Measurements from ENCODE around the gene SUDS3. TPM values are rescaled to one million over a fixed set of nuclear protein-coding genes. Genes with fewer than 3 reads are reported as not detected.

The SUDS3 gene
- total RNA-seq, 1 experiment from 2014 or later = 34.2 TPM

GRCh38 chr12:118357257-118358007 is 18.9 kb upstream of the SUDS3 start:
- peak; percentile 48 for DNase-seq (ENCODE audit: low spot score)

DNA sequence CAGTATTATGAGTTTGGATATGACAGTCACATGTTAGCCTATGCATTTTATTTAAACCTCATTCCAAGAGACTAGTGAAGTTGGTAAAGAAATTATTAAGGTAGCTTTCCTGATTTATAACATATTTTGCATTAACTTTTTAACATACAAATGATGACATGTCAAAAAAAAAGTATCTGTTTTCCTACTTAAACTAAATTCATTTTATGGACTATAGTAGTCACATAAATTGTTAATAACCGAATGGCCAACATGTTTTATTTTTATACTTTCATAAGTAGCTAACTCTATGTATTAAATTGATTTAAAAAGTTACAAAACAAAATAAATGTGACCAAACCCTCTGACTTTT is 18.4 kb upstream of the SUDS3 start:
- DNase-seq (ENCODE audit: low spot score) = no peak

DNA sequence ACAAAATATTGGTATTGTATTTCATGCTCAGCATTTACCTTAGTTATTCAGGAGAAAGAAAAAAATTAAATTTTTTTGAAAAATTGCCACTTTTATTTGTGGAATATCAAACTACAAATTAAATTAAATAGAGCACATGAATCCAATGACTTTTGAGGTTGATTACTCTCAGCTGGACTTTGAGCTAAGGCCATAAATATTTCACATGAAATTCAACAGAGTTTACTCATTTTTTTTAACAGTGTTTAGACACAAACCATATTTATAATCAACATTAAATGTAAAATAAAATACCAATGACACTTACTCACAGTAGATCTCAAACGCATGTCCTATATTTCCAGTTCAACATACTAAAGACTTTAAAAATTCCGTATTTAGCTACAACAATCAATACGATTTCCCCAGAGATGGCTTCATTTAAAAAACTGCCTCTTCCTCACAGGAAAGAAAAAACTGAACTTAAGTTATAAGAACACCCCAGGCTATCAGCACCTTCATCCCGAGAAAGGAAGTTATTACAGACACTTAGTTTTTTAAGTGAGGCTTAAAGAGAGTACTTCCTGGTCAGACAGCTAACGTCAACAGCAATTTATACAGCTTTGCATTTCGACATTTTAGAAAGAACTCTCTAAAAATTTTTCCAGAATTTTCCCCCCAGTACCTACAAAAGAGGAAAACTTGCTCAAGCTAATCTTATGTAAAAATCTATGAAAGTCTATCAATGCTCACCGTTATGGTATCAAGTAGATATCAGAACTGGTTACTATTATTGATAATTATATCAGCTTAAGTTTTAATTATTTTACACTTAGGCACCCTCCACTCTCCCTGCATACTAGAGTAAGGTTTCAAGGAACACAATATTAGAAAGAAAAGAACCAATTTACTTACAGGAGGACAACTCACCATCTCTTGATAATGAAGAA is 17.5 kb upstream of the SUDS3 start:
- DNase-seq (ENCODE audit: low spot score) = no peak

GRCh38 chr12:118359541-118359915 is 16.8 kb upstream of the SUDS3 start:
- DNase-seq (ENCODE audit: low spot score) = no peak

DNA sequence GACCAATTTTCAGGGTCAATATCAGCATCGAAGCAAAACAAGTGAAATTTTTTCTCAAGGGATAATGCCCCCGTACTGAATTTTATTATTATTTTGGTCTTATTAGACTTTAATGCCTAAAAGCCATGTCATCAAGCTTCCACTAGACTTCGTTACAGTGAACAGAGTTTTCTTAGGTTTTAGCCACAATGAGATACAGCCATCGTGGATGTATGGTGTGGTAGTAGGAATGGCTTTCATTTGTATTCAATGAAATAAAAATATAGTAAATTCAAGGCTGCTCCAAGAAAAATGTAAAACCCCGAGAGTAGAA is 15.3 kb upstream of the SUDS3 start:
- no peak for DNase-seq (ENCODE audit: low spot score)

DNA sequence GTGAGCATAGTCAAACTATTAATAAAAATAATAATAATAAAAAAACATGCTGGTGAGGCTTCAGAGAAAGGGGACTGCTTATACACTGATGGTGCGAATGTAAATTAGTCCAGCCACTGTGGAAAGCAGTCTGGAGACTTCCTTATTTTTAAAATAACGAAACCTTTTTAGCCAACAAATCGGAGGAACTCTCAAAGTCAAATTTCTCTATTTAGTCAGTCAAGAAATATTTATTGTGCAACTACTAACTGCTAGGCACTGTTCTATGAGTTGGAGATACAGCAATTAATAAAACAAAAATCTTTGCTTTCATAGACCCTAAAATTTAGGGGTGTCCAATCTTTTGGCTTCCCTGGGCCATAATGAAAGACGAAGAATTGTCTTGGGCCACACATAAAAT is 14.5 kb upstream of the SUDS3 start:
- no peak for DNase-seq (ENCODE audit: low spot score)

DNA sequence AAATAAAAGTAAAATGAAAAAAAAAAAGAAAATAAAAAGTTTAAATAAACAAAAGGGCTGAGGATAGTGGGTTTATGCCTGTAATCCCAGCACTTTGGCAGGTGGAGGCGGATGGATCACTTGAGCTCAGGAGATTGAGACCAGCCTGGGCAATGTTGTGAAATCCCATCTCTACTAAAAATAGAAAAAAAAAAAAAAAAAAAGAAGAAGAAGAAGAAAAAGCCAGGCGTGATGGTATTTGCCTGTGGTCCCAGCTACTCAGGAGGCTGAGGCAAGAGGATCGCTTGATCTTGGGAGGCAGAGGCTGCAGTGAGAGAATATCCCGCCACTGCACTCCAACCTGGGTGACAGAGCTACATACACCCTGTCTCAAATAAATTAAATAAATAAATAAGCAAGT is 7.5 kb upstream of the SUDS3 start:
- no peak for DNase-seq (ENCODE audit: low spot score)

DNA sequence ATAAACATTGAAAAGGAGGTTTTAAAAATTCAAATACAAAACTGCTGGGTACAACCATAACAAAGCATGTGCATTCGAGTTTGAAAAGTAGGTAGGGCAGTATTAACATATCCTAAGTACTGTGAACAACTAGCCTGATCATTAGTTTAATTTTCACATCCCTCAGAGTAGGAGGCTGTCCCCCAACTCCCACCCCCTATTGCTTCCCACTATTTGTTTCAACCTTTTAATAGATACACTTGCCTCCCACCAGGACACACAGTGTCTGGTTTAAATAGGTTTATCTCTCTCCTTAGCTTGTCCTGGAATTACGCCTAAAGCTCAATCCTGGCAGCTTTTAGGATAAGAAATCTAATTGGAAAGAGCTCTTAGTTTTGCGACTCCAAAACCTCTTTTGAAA is 5.8 kb upstream of the SUDS3 start:
- no peak for DNase-seq (ENCODE audit: low spot score)

DNA sequence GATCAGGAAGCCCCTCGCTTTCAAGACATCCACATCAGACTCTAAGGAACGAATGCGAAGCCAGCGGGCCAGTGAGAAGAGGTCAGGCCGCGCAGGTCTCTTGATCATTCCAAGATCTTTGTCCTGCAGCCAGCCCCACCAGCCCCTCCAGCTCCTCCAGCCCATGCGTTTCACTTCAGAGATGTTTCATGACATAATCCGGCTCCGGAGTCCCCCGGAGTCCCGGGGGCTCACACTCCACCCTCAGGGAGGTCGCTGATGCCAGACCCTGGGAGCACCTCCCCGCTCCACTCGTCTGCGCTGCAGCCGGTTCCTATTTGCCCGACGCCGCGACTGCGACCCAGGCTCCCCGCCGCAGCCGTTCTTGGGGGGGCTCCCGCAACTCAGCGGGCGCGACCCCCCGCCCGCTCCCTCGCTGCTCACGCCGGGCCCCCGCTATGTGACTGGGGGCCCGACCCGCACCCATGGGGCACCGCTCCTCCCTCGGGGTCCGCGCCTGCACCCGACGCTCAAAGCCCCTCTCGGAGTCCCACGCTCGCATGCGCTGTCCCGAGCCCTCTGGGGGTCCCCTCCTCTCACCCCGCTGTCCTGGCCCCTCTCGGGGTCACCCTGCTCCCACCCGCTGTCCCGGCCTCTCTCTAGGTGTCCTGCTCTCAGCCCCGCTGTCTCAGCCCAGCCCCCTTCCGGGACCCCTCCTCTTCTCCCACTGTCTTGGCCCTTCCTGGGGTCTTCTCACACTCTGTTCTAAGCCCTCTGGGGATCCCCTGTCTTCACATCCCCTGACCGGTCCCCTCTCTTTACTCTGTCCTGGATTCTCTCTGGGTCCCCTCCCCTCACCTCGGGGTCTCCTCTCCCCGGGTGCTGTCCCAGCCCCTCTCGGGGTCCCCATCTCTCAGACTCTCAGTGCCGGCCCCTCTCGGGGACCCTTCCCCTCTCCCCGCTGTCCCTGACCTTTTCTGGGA is 4.8 kb upstream of the SUDS3 start:
- DNase-seq (ENCODE audit: low spot score) = no peak

- DNase-seq (ENCODE audit: low spot score) = peak; percentile 97
These were observed 3.5 kb upstream of the SUDS3 start, which contains the start of gene TAOK3 for GRCh38 chr12:118372541-118373495. TAOK3 (minus strand) TSS chr12:118372907; CDS start chr12:118255567, 117,340 bp downstream.

DNA sequence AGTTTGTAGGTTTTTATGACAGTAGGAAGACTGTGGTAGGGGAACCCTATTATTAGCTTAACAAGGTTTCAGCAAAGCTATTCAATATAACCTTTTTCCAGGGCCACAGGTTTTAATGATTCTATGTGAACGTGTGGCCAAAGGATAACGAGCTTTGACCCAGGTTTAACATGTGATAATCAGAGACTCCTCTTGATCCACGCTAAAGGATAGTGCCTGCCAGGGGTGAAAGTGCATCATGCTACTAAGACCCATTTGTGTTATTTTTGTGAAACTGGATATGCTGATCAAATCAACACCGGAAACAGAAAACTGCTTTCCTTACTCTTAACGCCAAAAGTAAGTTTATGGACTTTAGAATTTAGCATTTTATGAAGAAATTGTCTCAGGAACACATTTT is 2.7 kb upstream of the SUDS3 start:
- no peak for DNase-seq (ENCODE audit: low spot score)

DNA sequence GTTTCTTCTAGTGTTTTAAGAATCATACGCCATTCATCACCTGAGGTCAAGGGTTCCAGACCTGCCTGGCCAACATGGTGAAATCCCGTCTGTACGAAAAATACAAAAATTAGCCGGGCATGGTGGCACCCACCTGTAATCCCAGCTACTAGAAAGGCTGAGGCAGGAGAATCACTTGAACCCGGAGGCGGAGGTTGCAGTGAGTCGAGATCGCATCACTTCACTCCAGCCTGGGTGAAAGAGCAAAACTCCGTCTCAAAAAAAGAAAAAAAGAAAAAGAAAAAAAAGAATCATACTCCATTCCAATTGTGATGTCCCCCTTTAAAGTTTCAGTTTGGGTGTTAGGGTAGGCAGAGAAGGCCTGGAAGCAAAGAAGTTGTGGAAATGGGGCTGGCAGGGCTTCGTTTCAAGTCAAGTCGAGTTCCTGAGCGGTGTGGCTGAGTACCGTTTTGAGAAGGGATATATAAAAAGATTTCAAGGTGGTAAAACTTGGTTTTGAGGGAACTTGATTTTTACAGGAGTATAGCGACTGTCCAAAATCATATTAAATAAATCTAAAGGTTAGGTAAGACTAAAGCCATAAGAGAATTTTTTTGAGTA is 2.1 kb upstream of the SUDS3 start:
- no peak for DNase-seq (ENCODE audit: low spot score)

- DNase-seq (ENCODE audit: low spot score) = no peak
These were observed 1.4 kb upstream of the SUDS3 start for GRCh38 chr12:118374909-118375308.

DNA sequence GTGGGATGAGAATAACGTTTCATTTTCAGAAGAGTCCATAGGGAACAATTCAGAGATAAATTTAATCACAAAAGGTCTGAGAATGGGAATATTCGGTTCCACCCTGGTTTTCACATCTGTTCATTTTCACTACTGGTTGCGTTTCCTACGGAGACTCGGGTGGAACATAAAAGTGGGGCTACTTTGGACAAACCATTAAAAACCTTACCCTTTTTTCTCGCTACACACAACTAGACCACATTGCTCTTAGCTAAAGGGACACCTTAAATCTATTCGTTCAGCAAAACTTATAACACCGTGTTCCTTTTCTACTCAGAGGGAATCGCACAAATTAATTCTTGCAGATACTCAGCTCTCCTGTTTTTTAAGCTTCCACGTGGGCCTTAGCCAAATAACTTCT is 1.0 kb upstream of the SUDS3 start:
- no peak for DNase-seq (ENCODE audit: low spot score)

- DNase-seq (ENCODE audit: low spot score) = no peak
These were observed 897 bp downstream of the SUDS3 start for GRCh38 chr12:118377021-118377883.

- no peak for DNase-seq (ENCODE audit: low spot score)
These were observed 1.6 kb downstream of the SUDS3 start for GRCh38 chr12:118377884-118378470.

DNA sequence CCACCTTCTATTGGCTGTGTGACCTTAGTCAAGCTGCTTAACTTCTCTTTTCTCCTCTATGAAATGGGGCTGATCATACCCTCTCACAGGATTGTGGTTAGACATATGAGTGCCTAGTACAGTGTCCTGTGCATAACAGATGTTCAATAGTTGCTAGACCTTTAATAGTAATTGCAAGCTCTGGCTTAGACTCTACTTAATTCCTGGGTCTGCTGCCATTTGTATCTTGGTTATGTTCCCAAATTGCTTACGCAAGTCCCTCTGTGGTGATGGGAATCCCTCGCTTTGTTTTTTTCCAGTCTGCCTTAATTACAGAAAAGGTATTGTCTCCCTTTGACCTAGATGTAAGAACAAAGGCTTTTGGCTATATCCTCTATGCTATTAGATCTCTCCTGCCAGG is 15.1 kb downstream of the SUDS3 start:
- no peak for DNase-seq (ENCODE audit: low spot score)

DNA sequence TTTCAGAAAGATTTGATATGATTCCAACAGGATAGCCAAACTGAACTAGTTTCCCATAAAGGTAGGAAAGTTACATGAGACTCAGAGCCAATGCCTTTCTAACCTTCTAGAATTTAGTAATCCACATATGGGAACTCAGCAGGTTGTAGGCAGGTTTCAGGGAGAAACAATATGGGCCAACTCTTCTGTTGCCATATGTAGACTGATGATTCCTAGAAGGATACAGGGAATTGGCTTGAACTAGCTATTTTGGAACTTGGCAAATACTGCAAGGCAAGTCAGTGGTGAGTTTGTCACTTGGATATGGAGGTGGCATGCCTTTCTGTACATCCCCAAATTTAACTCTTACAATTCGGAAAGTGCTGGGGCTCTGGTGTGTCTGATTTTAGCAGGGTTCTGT is 15.5 kb downstream of the SUDS3 start:
- no peak for DNase-seq (ENCODE audit: low spot score)

Measured in H4 (cell line).